HEK293 (cell line): ENCODE data around the gene SLC29A3.

Experiments used
- CTCF ChIP-seq: fragments of 450-650 bp; formaldehyde crosslinking; IDR thresholded peaks from 2 replicates; pipeline ENCODE4 v1.5.1; 2016; ENCODE audit warnings: missing biosample characterization, missing genetic modification characterization
- MEIS1 ChIP-seq: sonication (generic); formaldehyde crosslinking; IDR thresholded peaks from 2 replicates; pipeline ENCODE4 v1.8.1; 2022; ENCODE audit warnings: missing genetic modification reagents, mild to moderate bottlenecking, borderline replicate concordance
- ZBTB21 ChIP-seq: fragments of 450-650 bp; formaldehyde crosslinking; IDR thresholded peaks from 2 replicates; pipeline ENCODE4 v1.5.1; 2017; ENCODE audit warnings: missing biosample characterization, missing genetic modification characterization

- TF ChIP-seq MEIS1 (CRISPR knock-in tag) = no peak
- no peak for TF ChIP-seq ZBTB21 (tag by site-specific recombination)
- TF ChIP-seq CTCF (tag by site-specific recombination) = no peak
Measured at GRCh38 chr10:71362141-71362540, 43.1 kb downstream of the SLC29A3 start.
